Neutrophil (primary cell): ENCODE data around the gene SLC30A10.

Experiments used
- H3K27ac ChIP-seq: fragments of 200-600 bp; sonication (generic); 2 replicates; pipeline ENCODE4 v1.5.1; 2016; ENCODE audit warnings: mild to moderate bottlenecking, moderate library complexity
- H3K27me3 ChIP-seq: fragments of 200-600 bp; sonication (generic); 2 replicates; pipeline ENCODE4 v1.6.0; 2016; ENCODE audit warnings: mild to moderate bottlenecking
- H3K36me3 ChIP-seq: fragments of 200-600 bp; sonication (generic); 2 replicates; pipeline ENCODE4 v1.5.1; 2017
- H3K4me1 ChIP-seq, 2 experiments: fragments of 200-600 bp in 1 of 2; sonication (generic) in 1 of 2; 1 replicate in 1 of 2; 2 replicates in 1 of 2; pipeline versions ENCODE4 v1.5.1 to v1.6.1; 2013 to 2016; ENCODE audit warnings: low read depth in 1 of 2, low read length in 1 of 2, mild to moderate bottlenecking in 1 of 2, moderate library complexity in 1 of 2; ENCODE audit not compliant: control insufficient read depth in 1 of 2, insufficient read depth in 1 of 2
- H3K4me3 ChIP-seq, 2 experiments: fragments of 200-600 bp in 1 of 2; sonication (generic) in 1 of 2; 1 replicate in 1 of 2; 2 replicates in 1 of 2; pipeline ENCODE4 v1.5.1; 2013 to 2016; ENCODE audit warnings: low read depth in 1 of 2, low read length in 1 of 2, mild to moderate bottlenecking in 1 of 2, moderate library complexity in 1 of 2
- H3K9me3 ChIP-seq: fragments of 200-600 bp; sonication (generic); 2 replicates; pipeline ENCODE4 v1.5.1; 2016
- CTCF ChIP-seq: fragments of 200-600 bp; sonication (generic); IDR thresholded peaks from 2 replicates; pipeline ENCODE4 v1.5.1; 2016; ENCODE audit warnings: antibody characterized with exemption

Gene SLC30A10

GRCh38 chr1:219913005-219913770 lies 15.2 kb downstream of the SLC30A10 start:
- Histone ChIP-seq H3K9me3 (no peaks in the 10 kb centered on the region), H3K27ac (no peak overlapping the region), H3K4me3 (no peak overlapping the region), H3K36me3 (no peaks in the 10 kb centered on the region), H3K27me3 (no peaks in the 10 kb centered on the region), H3K4me1 (no peaks in the 10 kb centered on the region)
- no peak for TF ChIP-seq CTCF

GRCh38 chr1:219910716-219911115 lies 17.6 kb downstream of the SLC30A10 start:
- no peaks in the 10 kb centered on the region for H3K36me3 ChIP-seq
- H3K9me3 ChIP-seq, result no peaks in the 10 kb centered on the region
- no peaks in the 10 kb centered on the region for H3K4me1 ChIP-seq
- H3K27me3 ChIP-seq, result no peaks in the 10 kb centered on the region
- H3K4me3 ChIP-seq, result no peak overlapping the region
- no peak overlapping the region for H3K27ac ChIP-seq
- TF ChIP-seq CTCF, result no peak

GRCh38 chr1:219909476-219909875 lies 18.9 kb downstream of the SLC30A10 start:
- H3K4me1 ChIP-seq, result no peaks in the 10 kb centered on the region
- no peak for TF ChIP-seq CTCF
- H3K9me3 ChIP-seq, result no peaks in the 10 kb centered on the region
- H3K36me3 ChIP-seq, result no peaks in the 10 kb centered on the region
- H3K27me3 ChIP-seq, result no peaks in the 10 kb centered on the region
- H3K4me3 ChIP-seq, result no peak overlapping the region
- H3K27ac ChIP-seq, result no peak overlapping the region

GRCh38 chr1:219908170-219908569 lies 20.2 kb downstream of the SLC30A10 start:
- TF ChIP-seq CTCF, result no peak
- no peaks in the 10 kb centered on the region for H3K9me3 ChIP-seq
- H3K27me3 ChIP-seq, result no peaks in the 10 kb centered on the region
- no peaks in the 10 kb centered on the region for H3K36me3 ChIP-seq
- H3K4me3 ChIP-seq, result no peak overlapping the region
- no peak overlapping the region for H3K27ac ChIP-seq
- no peaks in the 10 kb centered on the region for H3K4me1 ChIP-seq

DNA sequence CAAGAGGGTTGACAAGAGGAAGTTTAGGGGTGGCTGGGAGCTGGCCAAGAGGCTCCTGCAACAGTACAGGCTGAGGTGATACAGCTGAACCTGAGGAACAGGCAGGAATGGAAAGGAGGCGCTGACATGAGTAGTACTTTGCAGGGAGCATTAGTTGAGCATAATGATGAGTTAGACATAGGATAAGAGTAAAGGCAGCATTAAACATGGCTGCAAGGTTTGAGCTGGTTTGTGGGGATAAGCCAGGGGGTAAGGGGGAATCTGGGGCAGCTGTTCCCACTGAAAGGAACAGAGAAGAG lies 20.6 kb downstream of the SLC30A10 start:
- H3K4me3 ChIP-seq, result no peak overlapping the region
- no peak overlapping the region for H3K27ac ChIP-seq
- no peaks in the 10 kb centered on the region for H3K4me1 ChIP-seq
- TF ChIP-seq CTCF, result no peak
- H3K36me3 ChIP-seq, result no peaks in the 10 kb centered on the region
- H3K27me3 ChIP-seq, result no peaks in the 10 kb centered on the region
- no peaks in the 10 kb centered on the region for H3K9me3 ChIP-seq
